GM06990 (cell line): ENCODE measurements around the gene MFSD11.
"Not testable (repeated sequence)": the region's sequence is repeated elsewhere in the genome, so short reads cannot be mapped to it uniquely, and the experiment has no call there.

Source experiments
- DNase-seq: peaks from one replicate; pipeline ENCODE4 v3.0.0-alpha.2; 2011; ENCODE audit not compliant: insufficient read length; ENCODE audit errors: extremely low read depth
- H3K27me3 ChIP-seq: replicated peaks from 2 replicates; pipeline ENCODE4 v1.6.0; 2011; ENCODE audit warnings: low read length; ENCODE audit not compliant: control insufficient read depth, insufficient read depth
- H3K36me3 ChIP-seq: 2 replicates; pipeline ENCODE4 v1.5.1; 2011; ENCODE audit warnings: low read length; ENCODE audit not compliant: control insufficient read depth, insufficient read depth
- H3K4me3 ChIP-seq: replicated peaks from 2 replicates; pipeline ENCODE4 v1.5.1; 2011; ENCODE audit warnings: low read depth, mild to moderate bottlenecking, control low read depth, low read length
- TF ChIP-seq, protein P1 (sequence below): IDR thresholded peaks from 2 replicates; pipeline ENCODE4 v1.5.1; 2011; ENCODE audit warnings: low read length, control low read depth, mild to moderate bottlenecking, inconsistent platforms; ENCODE audit not compliant: insufficient read depth, poor library complexity, severe bottlenecking

Gene MFSD11

DNA sequence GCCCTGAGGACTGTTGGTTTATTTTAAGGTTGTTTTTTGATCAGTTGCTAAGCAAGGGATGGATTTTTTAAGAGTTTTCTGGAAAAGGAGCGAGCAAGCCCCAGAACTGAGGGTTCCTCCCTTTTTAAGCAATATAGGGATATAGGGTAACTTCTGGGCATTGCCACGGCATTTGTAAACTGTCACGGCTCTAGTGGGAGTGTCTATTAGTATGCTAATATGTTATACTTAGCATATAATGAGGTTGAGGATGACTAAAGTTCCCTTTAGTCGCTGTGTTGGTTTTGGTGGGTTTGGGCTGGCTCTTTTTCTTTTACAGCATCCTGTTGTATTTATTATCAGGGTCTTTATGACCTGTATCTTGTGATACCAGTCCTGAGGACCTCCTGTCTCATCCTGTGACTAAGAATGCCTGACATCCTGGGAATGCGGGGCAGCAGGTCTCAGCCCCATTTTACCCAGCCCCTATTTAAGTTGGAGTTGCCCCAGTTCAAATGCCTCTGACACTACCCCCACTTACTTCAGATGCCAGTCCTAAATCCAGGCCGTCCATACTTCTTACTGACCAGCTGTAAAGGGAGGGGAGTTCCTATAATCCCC lies 59.4 kb downstream of the MFSD11 start:
- TF ChIP-seq, protein P1, sequence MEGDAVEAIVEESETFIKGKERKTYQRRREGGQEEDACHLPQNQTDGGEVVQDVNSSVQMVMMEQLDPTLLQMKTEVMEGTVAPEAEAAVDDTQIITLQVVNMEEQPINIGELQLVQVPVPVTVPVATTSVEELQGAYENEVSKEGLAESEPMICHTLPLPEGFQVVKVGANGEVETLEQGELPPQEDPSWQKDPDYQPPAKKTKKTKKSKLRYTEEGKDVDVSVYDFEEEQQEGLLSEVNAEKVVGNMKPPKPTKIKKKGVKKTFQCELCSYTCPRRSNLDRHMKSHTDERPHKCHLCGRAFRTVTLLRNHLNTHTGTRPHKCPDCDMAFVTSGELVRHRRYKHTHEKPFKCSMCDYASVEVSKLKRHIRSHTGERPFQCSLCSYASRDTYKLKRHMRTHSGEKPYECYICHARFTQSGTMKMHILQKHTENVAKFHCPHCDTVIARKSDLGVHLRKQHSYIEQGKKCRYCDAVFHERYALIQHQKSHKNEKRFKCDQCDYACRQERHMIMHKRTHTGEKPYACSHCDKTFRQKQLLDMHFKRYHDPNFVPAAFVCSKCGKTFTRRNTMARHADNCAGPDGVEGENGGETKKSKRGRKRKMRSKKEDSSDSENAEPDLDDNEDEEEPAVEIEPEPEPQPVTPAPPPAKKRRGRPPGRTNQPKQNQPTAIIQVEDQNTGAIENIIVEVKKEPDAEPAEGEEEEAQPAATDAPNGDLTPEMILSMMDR, result no peak

DNA sequence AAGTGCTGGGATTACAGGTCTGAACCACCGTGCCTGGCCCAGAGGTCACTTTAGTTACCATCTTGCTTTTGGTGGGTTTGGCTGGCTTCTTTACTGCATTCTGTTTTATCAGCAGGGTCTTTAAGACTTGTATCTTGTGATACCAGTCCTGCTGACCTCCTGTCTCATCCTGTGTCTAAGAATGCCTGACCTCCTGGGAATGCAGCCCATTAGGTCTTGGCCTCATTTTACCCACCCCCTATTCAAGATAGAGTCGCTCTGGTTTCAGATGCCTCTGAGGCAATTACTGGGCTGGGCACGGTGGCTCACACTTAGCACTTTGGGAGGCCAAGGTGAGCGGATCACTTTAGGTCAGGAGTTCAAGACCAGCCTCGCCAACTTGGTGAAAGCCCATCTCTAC lies 63.8 kb downstream of the MFSD11 start:
- TF ChIP-seq, protein P1, result no peak
- DNase-seq, result no peak
- no peaks in the 10 kb centered on the region for H3K36me3 ChIP-seq
- H3K27me3 ChIP-seq, result no peaks in the 10 kb centered on the region
- H3K4me3 ChIP-seq, result no peak overlapping the region

More for the DNA sequence above, 59.4 kb downstream of the MFSD11 start:
- H3K36me3 ChIP-seq, result no peaks in the 10 kb centered on the region
- H3K4me3 ChIP-seq, result no peak overlapping the region
- no peak for DNase-seq
- no peaks in the 10 kb centered on the region for H3K27me3 ChIP-seq

DNA sequence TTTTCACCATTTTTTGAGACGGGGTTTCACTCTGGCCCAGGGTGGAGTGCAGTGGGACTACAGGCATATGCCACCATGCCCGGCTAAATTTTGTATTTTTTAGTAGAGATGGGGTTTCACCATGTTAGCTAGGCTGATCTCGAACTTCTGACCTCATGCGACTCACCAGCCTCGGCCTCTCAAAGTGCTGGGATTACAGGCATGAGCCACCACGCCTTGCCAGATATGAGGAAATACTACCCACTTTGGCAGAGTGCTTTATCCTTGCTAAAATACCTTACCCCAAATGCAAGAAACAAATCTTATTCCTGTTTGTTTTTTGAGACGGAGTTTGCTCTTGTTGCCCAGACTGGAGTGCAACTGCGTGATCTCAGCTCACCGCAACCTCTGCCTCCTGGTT lies 67.4 kb downstream of the MFSD11 start:
- H3K36me3 ChIP-seq, result no peaks in the 10 kb centered on the region
- DNase-seq, result no peak
- no peak overlapping the region for H3K4me3 ChIP-seq
- TF ChIP-seq, protein P1, result no peak
- H3K27me3 ChIP-seq, result no peaks in the 10 kb centered on the region

DNA sequence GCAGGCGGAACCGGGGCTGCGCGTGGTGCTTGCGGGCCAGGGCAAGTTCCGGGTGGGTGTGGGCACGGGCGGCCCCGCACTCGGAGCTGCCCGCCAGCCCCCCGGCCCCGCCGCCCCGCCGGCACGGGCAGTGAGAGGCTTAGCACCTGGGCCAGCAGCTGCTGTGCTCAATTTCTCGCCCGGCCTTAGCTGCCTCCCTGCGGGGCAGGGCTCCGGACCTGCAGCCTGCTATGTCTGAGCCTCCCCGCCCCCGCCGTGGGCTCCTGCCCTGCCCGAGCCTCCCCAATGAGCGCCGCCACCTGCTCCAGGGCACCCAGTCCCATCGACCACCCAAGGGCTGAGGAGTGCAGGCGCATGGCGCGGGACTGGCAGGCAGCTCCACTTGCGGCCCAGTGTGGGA lies 68.2 kb downstream of the MFSD11 start:
- not testable (repeated sequence) for H3K4me3 ChIP-seq, H3K27me3 ChIP-seq, H3K36me3 ChIP-seq, DNase-seq

DNA sequence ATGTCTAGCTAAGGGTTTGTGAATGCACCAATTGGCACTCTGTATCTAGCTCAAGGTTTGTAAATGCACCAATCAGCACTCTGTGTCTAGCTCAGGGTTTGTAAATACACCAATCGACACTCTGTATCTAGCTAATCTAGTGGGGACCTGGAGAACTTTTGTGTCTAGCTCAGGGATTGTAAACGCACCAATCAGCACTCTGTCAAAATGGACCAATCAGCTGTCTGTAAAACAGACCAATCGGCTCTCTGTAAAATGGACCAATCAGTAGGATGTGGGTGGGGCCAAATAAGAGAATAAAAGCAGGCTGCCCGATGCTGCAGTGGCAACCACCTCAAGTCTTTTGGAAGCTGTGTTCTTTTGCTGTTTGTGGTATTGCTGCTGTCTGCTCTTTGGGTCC lies 68.8 kb downstream of the MFSD11 start:
- H3K36me3 ChIP-seq, DNase-seq, H3K27me3 ChIP-seq, H3K4me3 ChIP-seq: not testable (repeated sequence)

DNA sequence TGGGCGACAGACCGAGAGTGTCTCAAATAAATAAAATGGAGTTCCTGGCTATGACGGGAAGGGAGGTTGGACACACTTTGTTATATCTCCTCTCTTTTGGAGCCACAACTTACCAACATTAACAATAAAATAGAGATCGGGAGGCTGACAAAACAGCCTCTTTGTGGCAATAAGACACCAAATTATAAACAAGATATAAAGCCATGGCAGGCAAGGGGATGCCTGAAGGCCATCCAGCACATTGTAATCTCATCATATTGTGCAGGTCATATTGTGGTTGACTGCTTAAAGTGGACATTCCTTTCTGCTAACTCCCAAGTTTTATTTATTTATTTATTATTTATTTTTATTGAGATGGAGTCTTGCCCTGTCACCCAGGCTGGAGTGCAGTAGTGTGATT lies 70.4 kb downstream of the MFSD11 start:
- Histone ChIP-seq H3K4me3 (no peak overlapping the region), H3K36me3 (no peaks in the 10 kb centered on the region), H3K27me3 (no peaks in the 10 kb centered on the region)
- TF ChIP-seq, protein P1, result no peak
- DNase-seq, result no peak

DNA sequence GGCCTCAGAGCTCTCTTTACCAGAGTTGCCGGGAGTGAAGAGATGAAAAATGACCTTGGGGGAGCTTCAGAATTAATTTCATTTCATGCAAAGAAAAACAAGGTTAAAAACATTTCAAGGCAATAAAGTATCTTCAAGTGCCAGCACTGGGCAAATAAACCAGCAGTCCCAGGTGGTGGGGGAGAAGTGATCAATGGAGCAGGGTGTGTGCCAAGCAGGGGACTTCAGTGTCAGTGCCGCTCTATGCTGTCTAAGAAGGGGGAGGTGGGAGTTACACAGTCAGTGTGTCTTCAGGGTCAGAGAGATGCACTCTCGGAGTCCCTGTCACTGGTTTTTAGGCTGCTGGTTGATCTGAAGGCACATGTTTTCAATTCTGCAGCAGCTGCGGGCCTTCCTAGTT lies 73.0 kb downstream of the MFSD11 start:
- TF ChIP-seq, protein P1, result no peak

More for the DNA sequence above, 73.0 kb downstream of the MFSD11 start:
- no peaks in the 10 kb centered on the region for H3K36me3 ChIP-seq
- H3K4me3 ChIP-seq, result no peak overlapping the region
- H3K27me3 ChIP-seq, result no peaks in the 10 kb centered on the region; the same call in 1 of the 2 replicates
- DNase-seq, result no peak
